HL-60 (cell line): Measurements from ENCODE around the gene CRB1.

Source experiments
- DNase-seq, 2 experiments: peaks; one replicate each; pipeline ENCODE4 v3.0.0-alpha.2; 2010 to 2020; ENCODE audit warnings: low read depth in 1 of 2, low spot score in 1 of 2
- H3K27ac ChIP-seq: fragments of 250-450 bp; sonication (Bioruptor Pico); replicated peaks from 2 replicates; pipeline ENCODE4 v1.5.1; 2020; ENCODE audit warnings: mild to moderate bottlenecking, moderate library complexity
- H3K27me3 ChIP-seq: fragments of 250-450 bp; sonication (Bioruptor Pico); 2 replicates; pipeline ENCODE4 v1.5.1; 2021; ENCODE audit warnings: mild to moderate bottlenecking, moderate library complexity; ENCODE audit not compliant: insufficient read depth, poor library complexity, severe bottlenecking
- H3K4me3 ChIP-seq: replicated peaks from 2 replicates; pipeline ENCODE4 v1.5.1; 2011; ENCODE audit warnings: mild to moderate bottlenecking, control low read depth, low read length; ENCODE audit not compliant: insufficient read depth
- GABPA ChIP-seq: IDR thresholded peaks from 2 replicates; pipeline ENCODE4 v1.6.1; 2012; ENCODE audit warnings: low read depth
- POLR2AphosphoS5 ChIP-seq: IDR thresholded peaks from 2 replicates; pipeline ENCODE4 v1.6.1; 2012; ENCODE audit warnings: low read depth
- SPI1 ChIP-seq: IDR thresholded peaks from 2 replicates; pipeline ENCODE4 v1.6.1; 2012; ENCODE audit warnings: low read depth, mild to moderate bottlenecking, borderline replicate concordance
- TF ChIP-seq, protein P1 (sequence below): IDR thresholded peaks from 2 replicates; pipeline ENCODE4 v1.6.1; 2012; ENCODE audit warnings: low read depth; ENCODE audit not compliant: insufficient replicate concordance
- TF ChIP-seq, protein P2 (sequence below): IDR thresholded peaks from one replicate; pipeline ENCODE4 v1.5.1; 2011; ENCODE audit warnings: low read length, control low read depth, inconsistent platforms; ENCODE audit not compliant: insufficient read depth

Gene CRB1

DNA sequence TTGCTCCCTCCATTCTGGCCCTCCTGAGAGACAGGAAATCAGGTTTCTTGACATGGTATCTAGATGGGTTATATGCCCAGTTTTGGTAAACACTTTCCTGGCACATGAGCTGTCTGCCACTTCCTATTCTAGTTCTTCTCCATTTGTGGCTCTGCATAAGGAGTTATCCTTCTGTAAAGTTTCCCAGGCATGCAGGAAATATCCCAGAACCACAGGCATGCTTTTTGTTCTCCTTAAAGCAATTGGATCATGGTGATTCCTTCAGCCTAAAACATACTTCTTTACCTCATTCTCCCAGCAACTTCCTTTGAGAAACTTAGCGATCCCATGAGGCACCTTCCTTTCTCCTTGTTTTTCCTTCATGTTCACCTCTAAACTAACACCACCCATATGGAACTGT, 199.8 kb downstream of the CRB1 start:
- no peaks in the 10 kb centered on the region for H3K27me3 ChIP-seq
- DNase-seq: peak in 1 of 2 experiments; percentile 33
- TF ChIP-seq GABPA (no peak), SPI1 (no peak; the same call in 1 of the 2 replicates)
- TF ChIP-seq, protein P1, sequence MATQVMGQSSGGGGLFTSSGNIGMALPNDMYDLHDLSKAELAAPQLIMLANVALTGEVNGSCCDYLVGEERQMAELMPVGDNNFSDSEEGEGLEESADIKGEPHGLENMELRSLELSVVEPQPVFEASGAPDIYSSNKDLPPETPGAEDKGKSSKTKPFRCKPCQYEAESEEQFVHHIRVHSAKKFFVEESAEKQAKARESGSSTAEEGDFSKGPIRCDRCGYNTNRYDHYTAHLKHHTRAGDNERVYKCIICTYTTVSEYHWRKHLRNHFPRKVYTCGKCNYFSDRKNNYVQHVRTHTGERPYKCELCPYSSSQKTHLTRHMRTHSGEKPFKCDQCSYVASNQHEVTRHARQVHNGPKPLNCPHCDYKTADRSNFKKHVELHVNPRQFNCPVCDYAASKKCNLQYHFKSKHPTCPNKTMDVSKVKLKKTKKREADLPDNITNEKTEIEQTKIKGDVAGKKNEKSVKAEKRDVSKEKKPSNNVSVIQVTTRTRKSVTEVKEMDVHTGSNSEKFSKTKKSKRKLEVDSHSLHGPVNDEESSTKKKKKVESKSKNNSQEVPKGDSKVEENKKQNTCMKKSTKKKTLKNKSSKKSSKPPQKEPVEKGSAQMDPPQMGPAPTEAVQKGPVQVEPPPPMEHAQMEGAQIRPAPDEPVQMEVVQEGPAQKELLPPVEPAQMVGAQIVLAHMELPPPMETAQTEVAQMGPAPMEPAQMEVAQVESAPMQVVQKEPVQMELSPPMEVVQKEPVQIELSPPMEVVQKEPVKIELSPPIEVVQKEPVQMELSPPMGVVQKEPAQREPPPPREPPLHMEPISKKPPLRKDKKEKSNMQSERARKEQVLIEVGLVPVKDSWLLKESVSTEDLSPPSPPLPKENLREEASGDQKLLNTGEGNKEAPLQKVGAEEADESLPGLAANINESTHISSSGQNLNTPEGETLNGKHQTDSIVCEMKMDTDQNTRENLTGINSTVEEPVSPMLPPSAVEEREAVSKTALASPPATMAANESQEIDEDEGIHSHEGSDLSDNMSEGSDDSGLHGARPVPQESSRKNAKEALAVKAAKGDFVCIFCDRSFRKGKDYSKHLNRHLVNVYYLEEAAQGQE: no peak

DNA sequence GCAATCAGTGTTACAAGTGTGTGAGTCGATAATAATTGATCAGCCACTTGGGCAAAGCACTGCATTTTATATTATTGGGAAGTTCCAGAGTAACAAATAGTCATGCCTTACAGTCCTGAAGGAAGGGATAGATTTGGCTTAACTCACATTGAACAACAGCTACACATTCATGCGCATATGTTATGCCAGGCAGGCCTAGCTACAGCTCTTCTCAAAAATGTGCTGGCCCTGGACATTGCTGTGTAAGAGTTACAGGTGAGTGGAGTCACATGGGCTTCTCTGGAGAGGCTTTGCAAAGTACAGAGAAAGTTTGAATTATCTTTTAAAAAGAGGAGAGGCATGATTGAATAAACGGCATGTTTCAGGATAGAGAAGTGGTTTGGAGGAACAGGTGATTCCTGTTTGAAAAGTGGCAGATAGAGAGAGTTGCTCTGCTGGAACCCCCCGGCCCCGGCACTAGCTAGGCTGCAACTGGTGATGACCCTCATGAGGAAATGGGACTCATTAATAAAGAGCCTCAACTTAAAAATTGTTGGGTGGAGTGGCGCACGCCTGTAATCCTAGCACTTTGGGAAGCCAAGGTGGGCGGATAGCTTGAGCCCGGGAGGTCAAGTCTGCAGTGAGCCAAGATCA, 200.6 kb downstream of the CRB1 start:
- TF ChIP-seq POLR2AphosphoS5: no peak
- peak; percentile 36; the same call in 1 of the 2 replicates for TF ChIP-seq SPI1
- TF ChIP-seq, protein P2, sequence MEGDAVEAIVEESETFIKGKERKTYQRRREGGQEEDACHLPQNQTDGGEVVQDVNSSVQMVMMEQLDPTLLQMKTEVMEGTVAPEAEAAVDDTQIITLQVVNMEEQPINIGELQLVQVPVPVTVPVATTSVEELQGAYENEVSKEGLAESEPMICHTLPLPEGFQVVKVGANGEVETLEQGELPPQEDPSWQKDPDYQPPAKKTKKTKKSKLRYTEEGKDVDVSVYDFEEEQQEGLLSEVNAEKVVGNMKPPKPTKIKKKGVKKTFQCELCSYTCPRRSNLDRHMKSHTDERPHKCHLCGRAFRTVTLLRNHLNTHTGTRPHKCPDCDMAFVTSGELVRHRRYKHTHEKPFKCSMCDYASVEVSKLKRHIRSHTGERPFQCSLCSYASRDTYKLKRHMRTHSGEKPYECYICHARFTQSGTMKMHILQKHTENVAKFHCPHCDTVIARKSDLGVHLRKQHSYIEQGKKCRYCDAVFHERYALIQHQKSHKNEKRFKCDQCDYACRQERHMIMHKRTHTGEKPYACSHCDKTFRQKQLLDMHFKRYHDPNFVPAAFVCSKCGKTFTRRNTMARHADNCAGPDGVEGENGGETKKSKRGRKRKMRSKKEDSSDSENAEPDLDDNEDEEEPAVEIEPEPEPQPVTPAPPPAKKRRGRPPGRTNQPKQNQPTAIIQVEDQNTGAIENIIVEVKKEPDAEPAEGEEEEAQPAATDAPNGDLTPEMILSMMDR: no peak
- H3K27me3 ChIP-seq: no peaks in the 10 kb centered on the region
- H3K27ac ChIP-seq: no peak overlapping the region
- peak in 1 of 2 experiments; percentile 30 for DNase-seq
- H3K4me3 ChIP-seq: no peak overlapping the region

More for the DNA sequence above, 199.8 kb downstream of the CRB1 start:
- no peak overlapping the region for H3K4me3 ChIP-seq
- no peak overlapping the region for H3K27ac ChIP-seq

DNA sequence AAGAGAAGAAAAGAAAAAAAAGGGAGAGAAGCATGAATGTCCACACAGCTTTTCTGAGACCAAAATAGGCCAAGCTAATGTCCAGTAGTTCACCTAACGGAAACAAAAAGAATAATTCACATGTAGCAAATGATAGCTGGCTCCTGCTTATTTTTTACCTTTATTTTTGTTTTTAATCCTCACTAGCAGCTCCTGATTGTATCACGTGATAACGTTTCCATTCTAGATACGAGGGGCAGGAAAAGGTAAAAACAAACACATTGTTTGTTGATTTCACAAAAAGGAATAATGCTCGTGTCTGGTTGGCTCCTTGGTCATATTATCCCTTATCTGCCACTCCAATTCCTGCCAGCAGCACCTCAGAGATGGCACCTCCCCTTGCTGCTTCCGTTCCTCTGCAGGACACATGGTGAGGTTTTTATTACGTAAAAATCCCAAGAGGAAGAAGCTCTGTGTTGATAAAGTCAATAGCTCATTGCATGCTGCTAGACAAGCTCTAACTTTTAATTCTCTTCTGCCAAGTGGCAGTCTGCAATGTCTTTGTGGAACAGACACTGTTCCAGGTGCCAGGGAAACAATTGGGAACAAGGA, 201.7 kb downstream of the CRB1 start:
- peak; percentile 26 to 81 for DNase-seq
- Histone ChIP-seq H3K27ac (peak overlapping the region; percentile 62), H3K4me3 (no peak overlapping the region), H3K27me3 (no peaks in the 10 kb centered on the region)
- TF ChIP-seq GABPA: 0 out of 2 replicates have a peak, but pooled peaks have one; percentile 28
- TF ChIP-seq SPI1: peak; percentile 61; the same call in 1 of the 2 replicates
- TF ChIP-seq, protein P2: no peak
- TF ChIP-seq, protein P1: no peak
- TF ChIP-seq POLR2AphosphoS5: peak; percentile 65; the same call in 1 of the 2 replicates

DNA sequence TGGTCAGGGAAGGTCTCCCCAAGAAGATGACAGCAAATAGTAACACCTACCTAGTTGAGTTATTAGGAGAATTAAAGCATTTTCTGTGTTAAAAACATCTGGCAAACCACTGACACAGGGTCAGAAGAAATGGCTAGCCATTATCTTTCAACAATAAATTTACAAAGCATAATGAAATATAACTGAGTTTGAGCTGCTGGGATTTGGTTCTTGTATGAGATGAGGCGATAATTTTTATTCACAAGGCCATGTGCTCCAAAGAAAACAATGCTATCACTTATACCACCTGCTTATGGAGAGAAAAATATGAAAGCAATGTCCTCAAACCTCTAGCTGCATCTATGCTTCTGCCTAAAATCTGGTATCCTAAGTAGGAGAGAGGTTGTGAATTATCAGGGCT, 202.3 kb downstream of the CRB1 start:
- Histone ChIP-seq H3K4me3 (no peak overlapping the region), H3K27ac (peak overlapping the region; percentile 62), H3K27me3 (no peaks in the 10 kb centered on the region)
- TF ChIP-seq SPI1 (no peak), GABPA (no peak), POLR2AphosphoS5 (no peak)
- TF ChIP-seq, protein P2: no peak
- TF ChIP-seq, protein P1: no peak
- no peak for DNase-seq
